Measurements from ENCODE around the gene SLC25A36.

DNA sequence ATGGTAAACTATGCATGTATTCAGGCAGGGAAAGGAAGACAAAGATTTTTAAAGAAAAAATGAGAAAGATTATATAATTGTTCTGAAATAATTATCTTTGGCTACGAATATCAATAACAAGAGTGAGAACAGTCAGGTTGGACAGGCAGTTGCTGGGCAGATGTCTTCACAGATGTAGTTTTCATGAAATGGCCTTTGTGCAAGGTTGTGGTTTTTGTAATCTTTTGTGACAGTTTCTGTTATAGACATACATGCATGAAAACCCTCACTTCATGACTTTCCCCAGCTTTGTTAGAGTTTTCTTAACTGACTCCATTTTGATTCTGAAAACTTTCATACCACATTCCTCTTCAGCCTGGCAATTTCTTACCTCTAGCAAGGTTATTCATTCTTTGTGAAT is 34.9 kb upstream of the SLC25A36 start:
- TF ChIP-seq CTCF (IDR thresholded peaks at IDR 0.05) = no peak
- TF ChIP-seq POLR2A (IDR thresholded peaks at IDR 0.05) = no peak
